Neural crest cell (in vitro differentiated cells): Measurements from ENCODE around the gene SEPTIN8. TPM values are rescaled to one million over a fixed set of nuclear protein-coding genes. Genes with fewer than 3 reads are reported as not detected.

Experiments used
- DNase-seq: peaks from one replicate; pipeline ENCODE4 v3.0.0; 2021; ENCODE audit warnings: low read depth, mixed read lengths, low spot score
- H3K27ac Mint-ChIP-seq: one replicate; pipeline ENCODE4 v1.8.0; 2021; ENCODE audit warnings: mild to moderate bottlenecking, mixed read lengths; ENCODE audit not compliant: unreplicated experiment
- H3K27me3 Mint-ChIP-seq: 2 replicates; pipeline ENCODE4 v1.8.0; 2021; ENCODE audit warnings: low read depth, mild to moderate bottlenecking, mixed read lengths
- H3K36me3 Mint-ChIP-seq: 2 replicates; pipeline ENCODE4 v1.8.0; 2021; ENCODE audit warnings: low read depth, mild to moderate bottlenecking, mixed read lengths
- H3K4me1 Mint-ChIP-seq: 2 replicates; pipeline ENCODE4 v1.8.0; 2021; ENCODE audit warnings: mixed read lengths
- H3K4me3 Mint-ChIP-seq: one replicate; pipeline ENCODE4 v1.8.0; 2021; ENCODE audit warnings: mild to moderate bottlenecking, mixed read lengths
- H3K9me3 Mint-ChIP-seq: 2 replicates; pipeline ENCODE4 v1.8.0; 2021; ENCODE audit warnings: mixed read lengths
- total RNA-seq: library from RNA; stranded (reverse); gene quantifications from 2 replicates; pipeline ENCODE4 v1.2.1, GENCODE V29; 2021
- TF ChIP-seq, protein P1 (sequence below): fragments of 200-600 bp; sonication (generic); conservative IDR thresholded peaks from 2 replicates; pipeline ENCODE4 v1.5.0; 2021; ENCODE audit warnings: antibody characterized with exemption, mild to moderate bottlenecking

The SEPTIN8 gene
- total RNA-seq, 1 donor from 2014 or later, result 71.1 TPM

DNA sequence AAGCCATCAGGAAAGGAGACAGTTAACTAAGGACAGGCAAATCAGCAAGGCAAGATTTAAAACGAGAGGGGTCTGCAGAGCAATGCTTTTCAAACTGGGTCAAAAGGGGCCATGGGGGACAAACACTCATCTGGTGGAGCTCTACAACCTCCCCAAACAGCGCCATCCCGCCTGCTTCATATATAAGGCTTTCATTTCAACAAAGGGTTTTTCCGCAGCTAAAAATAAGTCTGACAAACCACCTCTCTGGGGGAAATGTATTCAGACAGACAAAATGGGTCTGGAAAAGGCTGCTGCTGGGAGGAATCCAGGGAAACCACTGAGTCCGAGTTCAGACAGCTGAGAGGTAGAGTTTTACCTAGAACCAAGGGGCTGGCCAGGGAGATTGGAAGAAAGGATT lies 8.3 kb upstream of the SEPTIN8 start:
- Mint-ChIP-seq H3K27ac (no peak overlapping the region), H3K9me3 (no peaks in the 10 kb centered on the region), H3K27me3 (peaks cover 19% of the 10 kb centered on the region), H3K4me3 (no peak overlapping the region), H3K4me1 (peaks cover 9% of the 10 kb centered on the region), H3K36me3 (no peaks in the 10 kb centered on the region)
- DNase-seq, result no peak
- TF ChIP-seq, protein P1, sequence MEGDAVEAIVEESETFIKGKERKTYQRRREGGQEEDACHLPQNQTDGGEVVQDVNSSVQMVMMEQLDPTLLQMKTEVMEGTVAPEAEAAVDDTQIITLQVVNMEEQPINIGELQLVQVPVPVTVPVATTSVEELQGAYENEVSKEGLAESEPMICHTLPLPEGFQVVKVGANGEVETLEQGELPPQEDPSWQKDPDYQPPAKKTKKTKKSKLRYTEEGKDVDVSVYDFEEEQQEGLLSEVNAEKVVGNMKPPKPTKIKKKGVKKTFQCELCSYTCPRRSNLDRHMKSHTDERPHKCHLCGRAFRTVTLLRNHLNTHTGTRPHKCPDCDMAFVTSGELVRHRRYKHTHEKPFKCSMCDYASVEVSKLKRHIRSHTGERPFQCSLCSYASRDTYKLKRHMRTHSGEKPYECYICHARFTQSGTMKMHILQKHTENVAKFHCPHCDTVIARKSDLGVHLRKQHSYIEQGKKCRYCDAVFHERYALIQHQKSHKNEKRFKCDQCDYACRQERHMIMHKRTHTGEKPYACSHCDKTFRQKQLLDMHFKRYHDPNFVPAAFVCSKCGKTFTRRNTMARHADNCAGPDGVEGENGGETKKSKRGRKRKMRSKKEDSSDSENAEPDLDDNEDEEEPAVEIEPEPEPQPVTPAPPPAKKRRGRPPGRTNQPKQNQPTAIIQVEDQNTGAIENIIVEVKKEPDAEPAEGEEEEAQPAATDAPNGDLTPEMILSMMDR, result no peak

DNA sequence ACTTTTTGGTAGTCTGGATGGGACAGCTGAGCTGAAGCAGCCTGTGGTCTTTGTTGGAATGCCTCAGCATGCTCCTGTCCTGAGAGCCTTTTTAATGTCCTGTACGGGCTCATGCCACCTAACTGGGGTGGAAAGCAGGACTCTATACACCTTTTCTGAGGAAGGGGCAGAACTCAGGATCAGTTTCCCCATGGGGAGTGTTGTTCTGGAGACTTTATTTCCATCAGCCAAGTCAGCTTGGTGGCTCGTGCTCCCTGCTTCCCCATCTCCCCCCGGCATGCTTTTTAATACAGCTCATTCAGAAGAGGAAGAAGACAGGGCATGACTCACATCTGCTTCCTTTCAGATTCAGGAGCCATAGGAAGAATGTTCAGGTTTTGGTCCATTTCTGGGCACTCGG lies 5.1 kb upstream of the SEPTIN8 start:
- no peak overlapping the region for H3K4me3 Mint-ChIP-seq
- TF ChIP-seq, protein P1, result no peak
- peaks cover 9% of the 10 kb centered on the region for H3K4me1 Mint-ChIP-seq
- no peak for DNase-seq
- H3K9me3 Mint-ChIP-seq, result no peaks in the 10 kb centered on the region
- no peaks in the 10 kb centered on the region for H3K36me3 Mint-ChIP-seq
- no peak overlapping the region for H3K27ac Mint-ChIP-seq
- peaks cover 38% of the 10 kb centered on the region for H3K27me3 Mint-ChIP-seq

DNA sequence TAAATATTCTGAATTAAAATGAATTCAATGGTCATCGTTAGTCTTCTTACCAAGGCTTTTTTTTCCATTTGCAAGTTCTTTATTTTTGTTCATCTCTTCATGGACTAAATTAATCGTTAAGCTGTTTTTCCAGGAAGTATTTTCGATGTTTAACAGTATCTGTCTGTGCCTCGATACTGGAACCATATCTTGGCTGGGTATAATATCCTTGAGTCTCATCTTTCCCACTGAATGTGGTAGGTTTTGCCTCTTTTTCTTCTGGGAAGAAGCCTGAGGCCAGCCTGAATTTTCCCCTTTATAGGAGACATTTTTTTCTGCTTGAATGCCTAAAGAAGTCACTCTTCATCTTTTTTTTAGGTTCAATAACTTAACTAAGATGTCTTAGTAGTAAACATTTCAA lies 4.0 kb upstream of the SEPTIN8 start:
- TF ChIP-seq, protein P1, result no peak

DNA sequence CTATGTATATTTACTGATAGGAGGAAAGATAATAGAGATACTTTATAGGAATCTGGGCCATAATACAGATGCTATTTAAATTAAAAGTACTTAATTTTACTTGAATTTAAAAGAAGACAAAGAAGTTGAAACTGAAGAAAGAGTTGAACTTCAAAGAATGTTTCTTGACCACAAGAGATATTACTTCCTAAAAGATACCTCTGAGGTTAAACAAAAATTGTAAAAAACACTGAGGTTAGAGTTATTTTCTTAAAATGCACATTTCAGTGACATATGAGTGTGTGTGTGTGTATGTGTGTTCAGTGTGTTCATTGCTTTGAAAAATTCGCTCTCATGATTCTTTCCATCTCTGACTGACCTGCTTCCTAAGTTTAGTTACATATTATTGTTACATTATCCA lies 3.5 kb upstream of the SEPTIN8 start:
- peaks cover 35% of the 10 kb centered on the region for H3K27me3 Mint-ChIP-seq
- TF ChIP-seq, protein P1, result no peak
- no peaks in the 10 kb centered on the region for H3K36me3 Mint-ChIP-seq
- H3K27ac Mint-ChIP-seq, result no peak overlapping the region
- DNase-seq, result no peak
- H3K4me1 Mint-ChIP-seq, result peaks cover 16% of the 10 kb centered on the region
- H3K9me3 Mint-ChIP-seq, result no peaks in the 10 kb centered on the region
- no peak overlapping the region for H3K4me3 Mint-ChIP-seq

More for the DNA sequence above, 4.0 kb upstream of the SEPTIN8 start:
- Mint-ChIP-seq H3K9me3 (no peaks in the 10 kb centered on the region), H3K4me3 (no peak overlapping the region), H3K4me1 (peaks cover 12% of the 10 kb centered on the region), H3K27me3 (peaks cover 38% of the 10 kb centered on the region), H3K36me3 (no peaks in the 10 kb centered on the region), H3K27ac (no peak overlapping the region)
- no peak for DNase-seq

DNA sequence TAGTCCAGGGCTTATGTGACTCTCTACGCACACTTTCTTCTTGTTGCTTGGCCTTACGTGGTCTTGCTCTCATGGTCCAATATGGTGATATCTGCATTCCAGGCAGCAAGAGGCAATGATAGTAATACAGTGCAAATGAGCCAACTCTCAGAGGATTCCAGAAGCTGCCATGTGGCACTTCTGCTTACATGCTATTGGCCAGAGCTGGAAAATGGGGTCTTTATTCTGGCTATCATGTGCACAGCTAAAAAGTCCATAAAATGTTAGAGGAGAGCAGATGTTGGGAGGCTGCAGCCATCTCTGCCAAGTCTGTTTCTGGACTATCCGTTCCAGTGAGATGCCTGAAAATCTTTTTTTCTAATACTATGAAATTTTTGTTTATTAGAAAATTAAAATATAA lies 2.9 kb upstream of the SEPTIN8 start:
- Mint-ChIP-seq H3K36me3 (no peaks in the 10 kb centered on the region), H3K4me1 (peaks cover 20% of the 10 kb centered on the region), H3K9me3 (no peaks in the 10 kb centered on the region), H3K4me3 (peak overlapping the region; percentile 50), H3K27ac (no peak overlapping the region), H3K27me3 (peaks cover 35% of the 10 kb centered on the region)
- no peak for DNase-seq
- TF ChIP-seq, protein P1, result no peak

DNA sequence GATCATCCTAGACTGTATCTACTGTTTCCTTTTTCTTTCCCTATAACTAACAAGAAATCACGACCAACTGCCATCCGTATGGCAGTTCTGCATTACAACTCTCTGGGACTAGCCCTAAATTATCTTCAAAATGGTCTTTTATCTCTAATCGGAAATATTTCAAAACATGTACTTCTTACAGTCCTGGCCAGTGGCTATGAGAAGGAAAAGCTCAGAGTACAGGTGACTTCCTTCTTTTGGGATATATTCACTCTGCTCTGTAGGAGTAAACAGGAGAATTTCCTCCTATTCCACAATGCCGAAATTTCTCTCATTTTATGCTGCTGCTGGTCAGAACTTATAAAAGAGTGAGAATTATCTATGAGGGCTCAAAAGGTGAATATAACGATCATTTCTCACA lies 1.8 kb upstream of the SEPTIN8 start:
- peaks cover 20% of the 10 kb centered on the region for H3K4me1 Mint-ChIP-seq
- H3K27ac Mint-ChIP-seq, result no peak overlapping the region
- TF ChIP-seq, protein P1, result no peak
- H3K36me3 Mint-ChIP-seq, result no peaks in the 10 kb centered on the region
- H3K27me3 Mint-ChIP-seq, result peaks cover 35% of the 10 kb centered on the region
- no peaks in the 10 kb centered on the region for H3K9me3 Mint-ChIP-seq
- DNase-seq, result no peak
- peak overlapping the region; percentile 50 for H3K4me3 Mint-ChIP-seq
